GM04503 (cell line): ENCODE measurements around the gene TTYH3.
"Not testable (repeated sequence)": the region's sequence is repeated elsewhere in the genome, so short reads cannot be mapped to it uniquely, and the experiment has no call there.

Source experiments
- DNase-seq: peaks from one replicate; pipeline ENCODE4 v3.0.0-alpha.2; 2012; ENCODE audit warnings: low read depth

Gene TTYH3

DNA sequence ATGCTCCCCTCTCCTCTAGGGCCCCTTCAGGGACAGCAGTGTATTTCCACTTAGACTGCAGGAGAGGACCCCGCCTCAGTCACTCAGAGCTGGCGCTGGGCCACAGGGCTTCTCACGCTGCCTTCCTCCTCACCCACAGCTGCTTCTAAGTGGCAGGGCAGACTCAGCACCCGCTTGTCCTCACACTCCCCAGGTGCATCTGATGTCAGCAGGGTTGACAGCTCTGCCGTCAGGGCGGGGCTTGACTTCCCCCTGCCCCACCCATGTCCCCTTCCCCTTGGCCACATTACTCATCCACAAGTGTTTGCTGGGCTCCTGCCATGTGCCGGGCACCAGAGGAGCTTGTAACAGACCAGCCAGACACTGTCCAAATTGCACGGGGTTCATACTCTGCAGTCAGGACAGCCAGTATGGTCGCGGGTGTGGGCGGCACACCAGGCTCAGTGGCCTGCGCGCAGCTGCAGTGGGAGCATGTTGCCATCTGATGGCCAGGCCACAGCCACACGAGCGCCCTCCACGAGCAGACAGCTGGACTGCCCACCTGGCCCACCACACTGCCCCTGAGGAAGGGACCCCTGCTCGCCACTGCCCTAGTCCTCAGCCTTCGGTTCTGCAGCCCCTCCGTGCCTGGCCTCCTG is 29.3 kb upstream of the TTYH3 start:
- no peak for DNase-seq

GRCh38 chr7:2603044-2603965 is 28.5 kb upstream of the TTYH3 start:
- DNase-seq: no peak

GRCh38 chr7:2604608-2605174 is 27.1 kb upstream of the TTYH3 start:
- no peak for DNase-seq

DNA sequence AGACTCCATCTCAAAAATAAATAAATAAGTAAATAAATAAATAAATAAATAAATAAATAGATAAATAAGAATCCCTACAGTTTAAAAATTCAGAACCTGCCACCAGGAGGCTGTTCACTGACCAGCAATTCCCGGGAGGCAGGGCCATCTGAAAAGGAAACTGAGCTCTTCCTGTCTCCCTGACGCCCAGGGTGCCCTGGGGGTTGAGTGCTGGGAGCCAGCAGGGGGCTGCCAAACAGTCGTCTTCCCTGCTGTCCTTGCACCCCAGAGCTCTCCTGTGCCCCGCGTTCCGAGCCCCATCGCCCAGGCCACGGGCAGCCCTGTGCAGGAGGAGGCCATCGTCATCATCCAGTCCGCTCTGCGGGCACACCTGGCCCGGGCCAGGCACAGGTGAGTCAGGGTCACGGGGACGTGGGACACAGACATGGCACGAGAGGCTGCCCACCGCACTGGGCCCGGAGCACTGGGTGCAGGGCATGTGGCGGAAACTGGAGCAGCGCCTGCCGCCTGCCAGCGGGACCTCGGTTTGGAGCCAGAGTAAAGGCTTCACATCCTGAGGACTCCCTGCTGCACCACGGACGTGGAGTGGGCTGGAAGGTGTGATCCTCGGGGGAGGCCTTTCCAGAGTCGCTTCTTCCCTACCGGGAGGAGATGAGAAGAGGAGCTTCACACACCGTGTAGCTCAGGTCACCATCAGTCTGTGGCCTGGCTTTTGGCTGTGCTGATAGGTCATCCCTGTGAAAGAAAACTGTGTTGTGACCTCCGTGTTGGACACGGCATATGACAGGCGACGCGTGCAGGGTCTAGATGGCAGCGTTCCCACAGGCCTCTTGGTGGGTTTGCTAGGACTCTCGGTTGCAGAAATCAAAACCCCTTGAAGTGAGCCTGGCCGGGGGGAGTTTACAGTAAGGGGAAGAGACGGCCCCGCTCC is 25.9 kb upstream of the TTYH3 start:
- no peak for DNase-seq

- DNase-seq: no peak
Observed at GRCh38 chr7:2606539-2606936, 25.2 kb upstream of the TTYH3 start.

- DNase-seq: no peak
Observed at GRCh38 chr7:2607122-2607922, 24.5 kb upstream of the TTYH3 start.

DNA sequence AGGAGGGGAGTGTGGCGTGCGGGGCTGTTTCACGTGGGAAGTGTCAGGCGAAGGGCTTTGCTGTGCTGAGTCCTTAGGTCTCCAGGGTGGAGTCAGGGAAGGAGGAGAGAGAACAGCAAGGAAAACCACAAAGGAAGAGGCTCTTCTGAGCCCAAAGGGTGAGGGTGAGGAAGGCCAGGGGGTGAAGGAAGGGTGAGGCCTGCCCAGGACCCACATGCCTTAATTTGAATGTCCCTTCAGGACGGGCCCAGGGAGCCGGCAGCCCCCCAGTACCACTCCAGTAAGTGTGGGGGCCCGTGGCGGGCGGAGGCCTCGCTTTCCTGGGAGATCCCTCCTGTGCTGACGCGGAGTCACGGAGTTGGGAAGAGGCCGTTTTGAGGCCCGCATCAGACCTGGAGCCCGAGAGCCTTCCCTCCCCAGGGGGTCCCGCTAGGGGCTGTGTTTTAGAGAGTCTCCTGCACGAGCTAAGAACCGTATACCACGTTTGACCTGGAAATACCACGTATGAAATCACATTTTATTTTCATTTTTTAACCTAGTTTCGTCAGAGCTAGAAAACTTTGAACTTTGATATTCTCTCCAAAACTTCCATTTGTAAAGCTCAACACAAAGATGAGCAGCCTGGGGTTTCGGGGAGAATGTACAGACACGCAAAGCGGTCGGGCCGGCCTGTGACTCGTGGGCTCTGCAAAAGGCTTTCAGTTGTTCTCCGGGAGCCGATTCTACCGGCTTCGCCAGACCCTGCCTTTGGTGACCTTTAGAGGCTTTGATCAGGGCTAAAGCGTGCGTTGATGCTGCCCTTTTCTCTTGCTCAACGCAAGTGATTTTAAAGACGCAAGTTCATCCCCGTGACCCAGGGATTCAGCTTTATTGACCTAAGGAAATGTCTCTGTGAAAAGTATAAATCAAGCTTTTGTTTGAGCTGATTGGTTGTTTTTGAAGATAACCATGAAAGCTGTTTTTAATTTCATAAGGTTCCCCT is 23.6 kb upstream of the TTYH3 start:
- no peak for DNase-seq

GRCh38 chr7:2608921-2609411 is 22.8 kb upstream of the TTYH3 start:
- no peak for DNase-seq

GRCh38 chr7:2609646-2610045 is 22.1 kb upstream of the TTYH3 start:
- DNase-seq: not testable (repeated sequence)

- no peak for DNase-seq
Observed at GRCh38 chr7:2610466-2610865, 21.3 kb upstream of the TTYH3 start.

DNA sequence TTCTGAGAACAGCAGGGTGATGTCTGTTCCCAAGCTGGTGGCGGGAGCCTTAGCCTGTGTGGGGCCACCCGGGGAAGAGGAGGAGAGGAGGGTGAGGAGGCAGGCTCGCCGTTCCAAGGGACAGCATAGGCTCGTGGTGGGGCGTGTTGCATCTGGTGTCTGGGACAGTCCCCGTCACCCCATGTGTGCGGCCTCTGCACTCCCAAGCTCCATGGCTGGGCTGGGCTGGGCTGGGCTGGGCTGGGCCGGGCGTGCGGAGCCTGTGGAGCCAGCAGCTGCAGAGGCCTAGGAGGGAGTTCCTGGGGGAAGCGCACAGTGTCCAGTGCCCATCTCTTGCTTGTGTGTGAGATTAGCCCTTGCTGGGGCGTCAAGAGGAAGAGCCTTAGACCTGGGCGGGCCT is 20.9 kb upstream of the TTYH3 start:
- DNase-seq: no peak

DNA sequence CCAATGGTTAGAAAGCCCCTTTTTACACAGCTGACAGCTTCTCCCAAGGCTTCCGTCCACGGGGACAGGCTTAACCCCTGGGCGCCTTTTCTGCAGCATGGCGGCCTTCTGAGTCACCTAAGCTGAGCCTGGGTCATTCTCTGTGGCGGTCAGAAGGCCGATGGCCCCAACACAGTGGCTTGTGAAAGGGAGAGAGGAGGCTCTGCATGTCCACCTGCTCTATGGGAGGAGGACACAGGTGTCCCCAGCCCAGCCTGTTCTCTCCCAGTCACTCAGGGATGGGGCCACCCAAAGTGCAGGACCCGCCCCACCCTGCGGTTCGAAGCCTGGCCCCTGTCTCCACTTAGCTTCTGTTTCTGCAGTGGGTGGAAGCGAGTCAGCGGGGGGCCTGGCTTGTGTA is 20.4 kb upstream of the TTYH3 start:
- no peak for DNase-seq

DNA sequence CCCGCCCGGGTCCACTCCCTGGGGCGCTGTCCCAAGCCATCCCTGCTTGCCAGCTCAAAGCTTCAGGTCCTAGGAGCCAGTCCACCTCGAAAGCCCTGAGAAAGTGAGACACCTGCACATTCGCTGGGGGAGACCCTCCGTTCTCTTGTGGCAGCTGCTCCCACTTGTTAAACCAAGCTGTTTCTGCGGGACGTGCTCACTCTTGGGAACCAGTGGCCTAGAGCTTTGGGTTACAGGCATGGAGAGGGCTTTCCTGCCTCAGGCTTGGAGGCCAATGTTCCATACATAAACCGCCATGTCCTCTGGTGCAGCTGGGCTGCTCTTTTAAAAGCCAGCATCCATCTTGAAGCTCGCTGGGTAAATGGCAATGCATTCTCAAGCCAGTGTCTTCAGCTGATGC is 19.9 kb upstream of the TTYH3 start:
- DNase-seq: no peak

DNA sequence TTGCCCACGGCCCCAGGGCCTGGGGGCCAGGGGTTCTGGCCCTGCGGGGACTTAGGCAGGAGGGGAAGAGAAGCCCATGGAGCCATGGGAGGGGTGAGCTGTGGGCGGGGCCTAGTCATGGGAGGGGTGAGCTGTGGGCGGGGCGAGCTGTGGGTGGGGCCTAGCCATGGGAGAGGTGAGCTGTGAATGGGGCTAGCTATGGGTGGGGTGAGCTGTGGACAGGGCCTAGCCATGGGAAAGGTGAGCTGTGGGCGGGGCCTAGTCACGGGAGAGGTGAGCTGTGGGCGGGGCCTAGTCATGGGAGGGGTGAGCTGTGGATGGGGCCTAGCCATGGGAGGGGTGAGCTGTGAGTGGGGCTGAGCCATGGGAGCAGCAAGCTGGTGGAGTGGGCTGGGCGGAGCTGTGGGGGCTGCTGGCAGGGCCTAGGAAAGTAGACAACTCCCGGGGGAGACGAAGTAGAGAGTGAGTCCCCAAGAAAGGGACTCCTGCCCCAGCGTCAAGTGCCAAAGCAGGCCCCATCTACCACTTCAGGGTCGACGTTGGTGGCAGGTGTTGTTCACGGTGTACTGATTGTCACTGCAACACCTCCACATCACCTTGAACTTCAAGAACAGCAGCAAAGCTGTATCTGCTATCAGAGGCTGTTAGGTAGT is 19.2 kb upstream of the TTYH3 start:
- no peak for DNase-seq

GRCh38 chr7:2613098-2613930 is 18.5 kb upstream of the TTYH3 start:
- DNase-seq: no peak

DNA sequence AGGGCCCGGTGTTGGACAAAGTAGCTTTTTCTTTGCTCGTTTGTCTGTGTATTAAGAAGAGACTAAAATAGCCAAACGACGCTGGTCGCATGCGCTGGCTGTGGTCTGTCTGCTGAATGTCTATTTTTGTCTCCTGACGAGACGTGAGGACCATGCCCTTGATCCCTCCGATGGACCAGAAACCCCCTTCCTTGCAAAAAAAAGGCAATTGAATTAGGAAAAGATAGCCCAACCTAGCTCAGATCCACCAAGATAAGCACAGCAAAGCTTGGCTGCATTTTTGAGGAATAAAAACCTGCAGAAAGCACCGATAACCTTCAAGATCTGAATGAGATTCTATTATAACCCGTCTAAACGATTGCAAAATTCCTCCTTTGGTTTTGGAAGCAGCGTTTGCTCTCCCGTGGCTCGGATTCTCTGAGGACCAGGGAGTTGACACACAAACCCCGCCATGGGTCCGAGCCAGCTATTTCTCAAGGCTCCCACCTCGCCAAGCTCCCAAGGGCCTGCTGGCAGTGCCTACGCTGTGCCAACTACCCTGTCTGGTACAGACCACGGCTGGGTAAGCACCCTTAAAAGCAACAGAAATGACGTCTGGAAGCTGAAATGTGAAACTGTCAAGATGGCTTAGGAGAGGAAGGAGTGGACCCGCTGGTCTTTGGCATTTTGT is 17.7 kb upstream of the TTYH3 start:
- DNase-seq: no peak

GRCh38 chr7:2614631-2615330 is 17.0 kb upstream of the TTYH3 start:
- DNase-seq: no peak
